HL-60/S4 treated with phorbol 12-myristate 13-acetate at 8.2 ng/mL for 4 days and 3 days (cell line): ENCODE data around the gene KLRK1.
"Not testable (repeated sequence)": the region's sequence is repeated elsewhere in the genome, so short reads cannot be mapped to it uniquely, and the experiment has no call there.

Experiments
- in situ Hi-C: fragments of 300-500 bp; cut with MboI; formaldehyde crosslinking; loops from 2 replicates; pipeline ENCODE4 v1.15.0; 2022; ENCODE audit warnings: low sequenced_read_pairs

The KLRK1 gene

GRCh38 chr12:10363658-10363913, 26.3 kb downstream of the KLRK1 start:
- in situ Hi-C loops, result loop anchor here (25.0 kb wide), 1 partner anchor 199 kb away; no protein-coding TSS in a partner anchor

- in situ Hi-C loops, result loop anchor here (25.0 kb wide), 1 partner anchor 199 kb away; no protein-coding TSS in a partner anchor
These were observed 26.8 kb downstream of the KLRK1 start for GRCh38 chr12:10362828-10363657.

GRCh38 chr12:10362325-10362724, 27.5 kb downstream of the KLRK1 start:
- in situ Hi-C loops, result loop anchor here (25.0 kb wide), 1 partner anchor 200 kb away; no protein-coding TSS in a partner anchor

GRCh38 chr12:10361622-10362021, 28.2 kb downstream of the KLRK1 start:
- in situ Hi-C loops, result loop anchor here (25.0 kb wide), 1 partner anchor 201 kb away; no protein-coding TSS in a partner anchor

DNA sequence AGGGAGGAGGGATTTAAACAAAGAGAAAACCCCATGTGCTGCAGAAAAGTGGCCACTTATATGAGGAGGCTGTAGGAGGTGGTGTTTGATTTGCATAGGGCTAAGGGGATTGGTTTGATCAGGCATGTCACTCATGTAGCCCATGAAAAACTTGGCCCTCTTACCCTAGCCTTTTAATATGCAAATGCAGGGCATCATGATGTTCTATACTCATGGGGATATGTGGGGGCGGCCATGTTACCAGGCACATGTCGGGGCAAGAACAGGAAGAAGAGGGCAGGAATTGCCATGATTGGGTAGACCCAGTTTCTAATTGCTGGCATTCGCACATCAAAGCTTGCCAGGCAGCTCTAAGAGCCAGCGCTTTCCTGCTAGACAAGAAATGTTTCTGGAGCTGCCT, 28.8 kb downstream of the KLRK1 start:
- in situ Hi-C loops, result loop anchor here (25.0 kb wide), 1 partner anchor 201 kb away; no protein-coding TSS in a partner anchor

- in situ Hi-C loops, result loop anchor here (25.0 kb wide), 1 partner anchor 203 kb away; no protein-coding TSS in a partner anchor
These were observed 30.9 kb downstream of the KLRK1 start for GRCh38 chr12:10358969-10359368.

DNA sequence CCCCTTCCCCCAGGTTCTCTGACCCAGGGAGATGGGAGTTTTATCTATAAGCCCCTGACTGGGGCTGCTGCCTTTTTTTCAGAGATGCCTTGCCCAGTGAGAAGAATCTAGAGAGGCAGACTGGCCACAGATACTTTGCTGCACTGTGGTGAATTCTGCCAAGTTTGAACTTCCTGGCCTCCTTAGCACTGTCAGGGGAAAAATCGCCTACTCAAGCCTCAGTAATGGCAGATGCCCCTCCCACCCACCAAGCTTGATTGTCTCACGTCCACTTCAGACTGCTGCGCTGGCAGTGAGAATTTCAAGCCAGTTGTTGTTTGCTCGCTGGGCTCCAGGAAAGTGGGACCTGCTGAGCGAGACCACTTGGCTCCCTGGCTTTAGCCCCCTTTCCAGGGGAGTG, 31.7 kb downstream of the KLRK1 start:
- in situ Hi-C loops, result loop anchor here (25.0 kb wide), 1 partner anchor 204 kb away; no protein-coding TSS in a partner anchor

GRCh38 chr12:10354502-10354901, 35.3 kb downstream of the KLRK1 start:
- in situ Hi-C loops, result loop anchor here (25.0 kb wide), 1 partner anchor 208 kb away; no protein-coding TSS in a partner anchor

DNA sequence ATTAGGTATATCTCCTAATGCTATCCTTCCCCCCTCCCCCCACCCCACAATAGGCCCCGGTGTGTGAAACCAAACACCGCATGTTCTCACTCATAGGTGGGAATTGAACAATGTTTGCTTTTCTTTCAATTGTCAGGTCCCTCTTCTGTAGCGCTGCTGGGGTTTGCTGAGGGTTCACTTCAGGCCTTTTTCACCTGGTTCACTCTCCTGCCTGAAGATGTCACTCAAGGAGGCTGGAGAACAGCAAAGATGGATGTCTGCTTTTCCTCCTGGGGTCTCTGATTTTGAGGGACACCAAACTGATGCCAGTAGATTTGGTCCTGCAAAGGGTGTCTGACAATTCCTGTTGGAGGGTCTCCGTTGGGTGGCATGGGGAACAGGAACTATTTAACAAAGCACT, 35.8 kb downstream of the KLRK1 start:
- in situ Hi-C loops, result loop anchor here (25.0 kb wide), 1 partner anchor 208 kb away; no protein-coding TSS in a partner anchor

- in situ Hi-C loops, result loop anchor here (25.0 kb wide), 1 partner anchor 211 kb away; no protein-coding TSS in a partner anchor
These were observed 38.4 kb downstream of the KLRK1 start for GRCh38 chr12:10351457-10351856.

- in situ Hi-C loops, result no loop called here
These were observed 47.8 kb downstream of the KLRK1 start for GRCh38 chr12:10341892-10342509.

- in situ Hi-C loops, result not testable (repeated sequence)
These were observed 48.9 kb downstream of the KLRK1 start for GRCh38 chr12:10340946-10341345.

DNA sequence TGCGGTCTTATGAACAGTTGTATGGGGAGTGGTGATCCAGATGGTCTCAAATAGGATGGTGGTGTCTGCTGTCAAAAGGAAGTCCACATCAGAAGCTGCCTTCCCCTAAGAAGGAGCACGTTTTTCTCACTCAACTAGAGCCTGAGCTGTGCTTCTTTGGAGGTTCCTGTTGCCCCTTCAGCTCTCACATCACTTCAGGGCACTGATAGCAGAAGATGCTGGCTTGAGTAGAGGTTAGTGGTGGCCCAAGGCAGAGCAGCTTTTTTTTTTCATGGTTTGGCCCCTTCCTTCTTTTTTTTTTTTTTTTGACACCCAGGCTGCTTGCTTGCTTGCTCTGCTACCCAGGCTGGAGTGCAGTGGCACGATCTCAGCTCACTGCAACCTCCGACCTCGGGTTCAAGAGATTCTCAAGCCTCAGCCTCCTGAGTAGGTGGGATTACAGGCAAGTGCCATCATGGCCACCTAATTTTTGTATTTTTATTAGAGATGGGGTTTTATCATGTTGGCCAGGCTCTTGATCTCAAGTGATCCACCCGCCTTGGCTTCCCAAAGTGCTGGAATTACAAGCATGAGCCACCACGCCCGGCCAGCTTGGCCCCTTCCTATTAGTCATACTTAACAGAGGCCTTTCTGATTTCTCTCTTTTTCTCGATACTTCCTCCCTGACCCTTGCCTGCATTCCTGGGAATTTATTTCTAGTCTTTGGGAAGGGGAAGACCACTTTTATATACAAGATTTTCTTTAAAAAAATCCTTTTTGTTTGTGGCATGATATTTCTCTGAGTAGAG, 50.6 kb downstream of the KLRK1 start:
- in situ Hi-C loops, result no loop called here

DNA sequence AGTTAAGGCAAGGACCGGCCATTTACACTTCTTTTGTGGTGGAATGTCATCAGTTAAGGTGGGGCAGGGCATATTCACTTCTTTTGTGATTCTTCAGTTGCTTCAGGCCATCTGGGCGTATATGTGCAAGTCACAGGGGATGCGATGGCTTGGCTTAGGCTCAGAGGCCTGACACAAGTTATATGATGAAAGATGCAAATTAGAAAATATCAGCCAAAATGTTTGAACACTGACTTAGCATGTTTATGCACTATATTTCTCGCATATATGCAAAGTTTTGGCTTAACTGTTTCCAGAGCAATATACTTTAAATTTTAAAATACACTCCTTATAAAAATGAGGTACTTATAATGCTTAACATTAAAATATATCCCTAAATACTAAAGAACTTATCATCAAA, 51.4 kb downstream of the KLRK1 start:
- in situ Hi-C loops, result not testable (repeated sequence)

DNA sequence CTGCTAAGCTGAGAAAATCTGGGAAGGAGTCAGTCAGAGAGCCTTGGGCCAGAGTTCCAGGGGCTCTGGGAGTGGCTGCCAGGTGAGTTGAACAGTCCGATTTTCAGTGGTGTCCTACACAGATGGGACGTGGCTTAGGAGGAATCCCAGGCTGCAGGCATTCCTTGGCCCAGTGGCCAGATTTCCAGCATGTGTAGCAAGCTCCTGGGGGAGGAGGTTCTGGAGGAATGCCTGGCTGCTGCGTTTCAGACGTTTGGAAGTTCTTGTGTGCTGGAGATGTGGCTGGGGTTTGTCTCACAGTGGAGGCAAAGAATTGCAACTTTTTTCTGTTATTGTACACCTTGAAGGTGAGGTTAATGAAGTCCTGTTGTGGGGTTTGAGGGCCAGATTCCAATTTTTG, 53.6 kb downstream of the KLRK1 start:
- in situ Hi-C loops, result not testable (repeated sequence)

DNA sequence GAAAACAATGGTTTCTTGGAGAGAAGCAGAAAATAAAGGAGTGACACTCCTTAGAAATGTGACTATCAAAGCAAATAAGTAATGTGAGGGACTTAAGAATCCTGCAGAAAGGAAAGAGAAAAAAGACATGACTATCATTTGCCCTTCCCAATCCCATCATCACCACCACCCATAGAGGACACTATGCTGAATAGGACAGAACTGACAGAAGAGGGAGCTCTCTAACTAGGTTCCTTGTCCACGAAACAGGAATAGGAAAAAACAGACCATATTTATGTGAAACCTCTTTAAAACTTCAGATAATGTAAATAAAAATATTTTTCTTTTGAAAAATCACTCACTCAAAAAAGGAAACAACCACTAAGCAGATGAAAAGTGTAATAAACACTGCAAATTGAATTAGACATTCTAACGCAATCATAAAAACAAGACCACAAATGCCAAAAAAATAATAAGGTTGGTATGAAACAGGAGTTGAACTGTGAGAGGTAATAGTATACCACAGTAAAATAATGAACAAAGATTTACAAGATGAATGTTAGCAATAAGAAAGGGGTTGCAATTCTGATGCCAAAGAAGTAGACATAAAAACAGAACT, 58.1 kb downstream of the KLRK1 start:
- in situ Hi-C loops, result no loop called here

DNA sequence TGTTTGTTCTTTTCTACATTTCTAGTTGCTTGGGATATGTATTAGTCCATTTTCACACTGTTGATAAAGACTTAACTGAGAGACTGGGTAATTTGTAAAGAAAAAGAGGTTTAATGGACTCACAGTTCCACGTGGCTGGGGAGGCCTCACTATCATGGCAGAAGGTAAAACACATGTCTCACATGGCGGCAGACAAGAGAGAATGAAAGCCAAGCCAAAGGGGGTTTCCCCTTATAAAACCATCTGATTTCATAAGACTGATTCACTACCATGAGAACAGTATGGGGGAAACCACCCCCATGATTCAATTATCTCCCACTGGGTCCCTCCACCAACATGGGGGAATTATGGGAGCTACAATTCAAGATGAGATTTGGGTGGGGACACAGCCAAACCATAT, 61.1 kb downstream of the KLRK1 start:
- in situ Hi-C loops, result not testable (repeated sequence)
